NCI-H187 treated with DMSO at 0.1 percent for 48 hours (cell line): ENCODE measurements around the gene ZNF331.

ENCODE experiments used
- DNase-seq: peaks from one replicate; lab custom pipeline; 2025; lab: John Stamatoyannopoulos, UW

The ZNF331 gene

GRCh38 chr19:53520547-53521372 lies 17.2 kb upstream of the ZNF331 start:
- peak; percentile 87 for DNase-seq

GRCh38 chr19:53521373-53522202 lies 16.4 kb upstream of the ZNF331 start:
- no peak for DNase-seq

- no peak for DNase-seq
Observed at GRCh38 chr19:53525922-53526321, 12.0 kb upstream of the ZNF331 start.

GRCh38 chr19:53530622-53531021 lies 7.3 kb upstream of the ZNF331 start:
- DNase-seq, result no peak

GRCh38 chr19:53531457-53531856 lies 6.5 kb upstream of the ZNF331 start:
- no peak for DNase-seq

GRCh38 chr19:53532362-53532761 lies 5.6 kb upstream of the ZNF331 start:
- no peak for DNase-seq

GRCh38 chr19:53536225-53536548 lies 1.8 kb upstream of the ZNF331 start:
- DNase-seq, result no peak

GRCh38 chr19:53537121-53537520 lies 824 bp upstream of the ZNF331 start:
- DNase-seq, result no peak

GRCh38 chr19:53538378-53539109 lies 599 bp downstream of the ZNF331 start:
- no peak for DNase-seq

- DNase-seq, result no peak
Observed at GRCh38 chr19:53540091-53540490, 2.1 kb downstream of the ZNF331 start.

- DNase-seq, result no peak
Observed at GRCh38 chr19:53541971-53542370, 4.0 kb downstream of the ZNF331 start.

GRCh38 chr19:53545271-53546065 lies 7.5 kb downstream of the ZNF331 start:
- DNase-seq, result no peak

- DNase-seq, result no peak
Observed at GRCh38 chr19:53546758-53547513, 9.0 kb downstream of the ZNF331 start.

GRCh38 chr19:53549340-53549739 lies 11.4 kb downstream of the ZNF331 start:
- no peak for DNase-seq

GRCh38 chr19:53552001-53552721 lies 14.2 kb downstream of the ZNF331 start:
- DNase-seq, result no peak

- DNase-seq, result no peak
Observed at GRCh38 chr19:53553156-53553555, 15.2 kb downstream of the ZNF331 start.

- no peak for DNase-seq
Observed at GRCh38 chr19:53553865-53554791, 16.2 kb downstream of the ZNF331 start.

GRCh38 chr19:53554804-53555203 lies 16.9 kb downstream of the ZNF331 start:
- no peak for DNase-seq

GRCh38 chr19:53555352-53555751 lies 17.4 kb downstream of the ZNF331 start:
- DNase-seq, result no peak
